Esophagus squamous epithelium (tissue), 4 donors: ENCODE data around the gene EML1.

Experiments used
- CTCF ChIP-seq, 6 experiments: fragments of 450-650 bp in 4 of 6; fragments of 200-600 bp in 2 of 6; sonication (generic) in 2 of 6; IDR thresholded peaks; one replicate each; pipeline ENCODE4 v1.5.1; 2016 to 2019; ENCODE audit warnings: antibody characterized with exemption in 6 of 6, mild to moderate bottlenecking in 4 of 6, moderate library complexity in 4 of 6
- POLR2A ChIP-seq, 4 donors: fragments of 450-650 bp; IDR thresholded peaks; one replicate each; pipeline ENCODE4 v1.6.1; 2017; ENCODE audit warnings: antibody characterized with exemption in 4 of 4, mild to moderate bottlenecking in 4 of 4, moderate library complexity in 3 of 4

GRCh38 chr14:99936056-99936455 is 142.8 kb downstream of the EML1 start:
- TF ChIP-seq CTCF (IDR thresholded peaks at IDR 0.05) (no peak), POLR2A (IDR thresholded peaks at IDR 0.05) (no peak)
